SK-N-SH treated with all-trans-retinoic acid at 6 μM for 48 hours (cell line): ENCODE data around the gene EPHB2.

Source experiments
- ATAC-seq: fragments of 200-7000 bp; cut with Tn5 transposase; 3 replicates; pipeline ENCODE4 v1.9.1; 2020; ENCODE audit warnings: mild to moderate bottlenecking, moderate library complexity
- ARNTL ChIP-seq: fragments of 450-650 bp; formaldehyde crosslinking; IDR thresholded peaks from 2 replicates; pipeline ENCODE4 v1.5.0; 2020; ENCODE audit warnings: low read depth, mild to moderate bottlenecking, moderate library complexity, borderline replicate concordance
- CREB5 ChIP-seq: fragments of 250-450 bp; sonication (Bioruptor Pico); IDR thresholded peaks from 2 replicates; pipeline ENCODE4 v1.5.1; 2020; ENCODE audit warnings: low read depth, mild to moderate bottlenecking, moderate library complexity
- CSDC2 ChIP-seq: fragments of 250-450 bp; sonication (Bioruptor Pico); IDR thresholded peaks from 2 replicates; pipeline ENCODE4 v1.5.0; 2020; ENCODE audit warnings: mild to moderate bottlenecking, moderate library complexity
- ESRRG ChIP-seq: fragments of 250-450 bp; sonication (Bioruptor Pico); IDR thresholded peaks from 2 replicates; pipeline ENCODE4 v1.6.1; 2021; ENCODE audit warnings: mild to moderate bottlenecking
- GLIS3 ChIP-seq: fragments of 250-450 bp; sonication (Bioruptor Pico); IDR thresholded peaks from 2 replicates; pipeline ENCODE4 v1.5.0; 2020; ENCODE audit warnings: mild to moderate bottlenecking, moderate library complexity
- ISL1 ChIP-seq: fragments of 250-450 bp; sonication (Bioruptor Pico); IDR thresholded peaks from 2 replicates; pipeline ENCODE4 v2.1.2; 2022; ENCODE audit warnings: mild to moderate bottlenecking, moderate library complexity
- OSR1 ChIP-seq: fragments of 250-450 bp; sonication (Bioruptor Pico); IDR thresholded peaks from 2 replicates; pipeline ENCODE4 v1.8.0; 2022; ENCODE audit warnings: moderate library complexity, mild to moderate bottlenecking, inconsistent platforms
- PATZ1 ChIP-seq: fragments of 250-450 bp; sonication (Bioruptor Pico); IDR thresholded peaks from 2 replicates; pipeline ENCODE4 v1.8.0; 2020; ENCODE audit warnings: mild to moderate bottlenecking, moderate library complexity, borderline replicate concordance
- POU6F1 ChIP-seq: fragments of 250-450 bp; sonication (Bioruptor Pico); IDR thresholded peaks from 2 replicates; pipeline ENCODE4 v1.8.0; 2021; ENCODE audit warnings: low read depth, mild to moderate bottlenecking, moderate library complexity, borderline replicate concordance
- PPARA ChIP-seq: fragments of 250-450 bp; sonication (Bioruptor Pico); IDR thresholded peaks from 2 replicates; pipeline ENCODE4 v1.5.0; 2020; ENCODE audit warnings: mild to moderate bottlenecking, borderline replicate concordance
- RARB ChIP-seq: fragments of 250-450 bp; sonication (Bioruptor Pico); IDR thresholded peaks from 2 replicates; pipeline ENCODE4 v1.8.0; 2021; ENCODE audit warnings: mild to moderate bottlenecking, moderate library complexity
- SNAI2 ChIP-seq: fragments of 250-450 bp; sonication (Bioruptor Pico); IDR thresholded peaks from 2 replicates; pipeline ENCODE4 v1.5.0; 2020; ENCODE audit warnings: mild to moderate bottlenecking, moderate library complexity
- TCF4 ChIP-seq: fragments of 250-450 bp; sonication (Bioruptor Pico); IDR thresholded peaks from 2 replicates; pipeline ENCODE4 v1.8.0; 2021; ENCODE audit warnings: mild to moderate bottlenecking, moderate library complexity, borderline replicate concordance
- ZC3H10 ChIP-seq: fragments of 250-450 bp; sonication (Bioruptor Pico); IDR thresholded peaks from 2 replicates; pipeline ENCODE4 v1.5.1; 2021; ENCODE audit warnings: mild to moderate bottlenecking, moderate library complexity
- ZFP3 ChIP-seq: fragments of 250-450 bp; sonication (Bioruptor Pico); IDR thresholded peaks from 2 replicates; pipeline ENCODE4 v1.5.0; 2020; ENCODE audit warnings: mild to moderate bottlenecking, moderate library complexity
- ZFP30 ChIP-seq: fragments of 450-650 bp; formaldehyde crosslinking; IDR thresholded peaks from 2 replicates; pipeline ENCODE4 v1.5.0; 2022; ENCODE audit warnings: mild to moderate bottlenecking, moderate library complexity
- ZNF565 ChIP-seq: fragments of 450-650 bp; formaldehyde crosslinking; conservative IDR thresholded peaks from 2 replicates; pipeline ENCODE4 v1.5.0; 2020; ENCODE audit warnings: low read depth, mild to moderate bottlenecking, moderate library complexity
- ZNF70 ChIP-seq: fragments of 450-650 bp; formaldehyde crosslinking; IDR thresholded peaks from 2 replicates; pipeline ENCODE4 v1.5.0; 2020; ENCODE audit warnings: mild to moderate bottlenecking, moderate library complexity
- ZNF8 ChIP-seq: fragments of 450-650 bp; formaldehyde crosslinking; IDR thresholded peaks from 2 replicates; pipeline ENCODE4 v1.5.0; 2020; ENCODE audit warnings: mild to moderate bottlenecking, moderate library complexity
- TF ChIP-seq, protein P1 (sequence below): fragments of 250-450 bp; sonication (Bioruptor Pico); IDR thresholded peaks from 2 replicates; pipeline ENCODE4 v1.5.0; 2020; ENCODE audit warnings: mild to moderate bottlenecking, moderate library complexity
- TF ChIP-seq, protein P2 (sequence below): fragments of 250-450 bp; sonication (Bioruptor Pico); IDR thresholded peaks from 2 replicates; pipeline ENCODE4 v1.5.1; 2021; ENCODE audit warnings: mild to moderate bottlenecking, moderate library complexity

Gene EPHB2

DNA sequence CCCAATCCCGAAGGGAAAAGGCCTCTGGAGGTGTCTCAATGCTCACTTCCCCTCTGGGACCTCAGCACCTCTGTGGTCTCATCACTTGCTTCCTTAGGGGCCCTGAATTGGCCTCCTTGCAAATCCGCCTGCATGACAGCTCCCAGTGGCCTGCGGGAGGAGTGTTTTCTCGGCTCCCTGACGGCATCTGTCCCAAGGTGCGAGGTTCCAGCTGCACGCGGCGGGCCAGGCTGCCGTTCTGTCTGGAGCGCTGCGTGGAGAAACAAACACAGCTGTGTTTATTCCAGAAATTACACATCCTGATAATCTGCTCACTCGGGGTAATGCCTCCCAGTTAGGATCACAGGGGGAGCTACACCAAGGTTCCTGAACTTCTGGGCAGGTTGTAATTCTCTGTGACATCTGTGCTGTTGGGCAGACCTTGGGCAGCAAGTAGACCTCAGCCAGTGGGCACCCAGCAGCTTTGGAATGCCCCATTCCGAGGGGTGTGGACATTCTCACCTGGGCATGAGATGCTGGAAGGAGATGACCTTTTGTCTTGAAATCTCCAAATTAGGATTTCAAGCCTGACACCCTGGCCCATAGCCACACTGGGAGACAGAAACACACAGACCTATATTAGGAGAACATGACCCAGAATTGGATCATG, 18.2 kb downstream of the EPHB2 start:
- no peak for ATAC-seq
- TF ChIP-seq ESRRG = no peak
- TF ChIP-seq CREB5 (CRISPR knock-in tag) = no peak
- TF ChIP-seq ISL1 (CRISPR knock-in tag) = no peak
- TF ChIP-seq ZNF565 = no peak
- TF ChIP-seq TCF4 (CRISPR knock-in tag) = no peak
- TF ChIP-seq SNAI2 (CRISPR knock-in tag) = no peak

DNA sequence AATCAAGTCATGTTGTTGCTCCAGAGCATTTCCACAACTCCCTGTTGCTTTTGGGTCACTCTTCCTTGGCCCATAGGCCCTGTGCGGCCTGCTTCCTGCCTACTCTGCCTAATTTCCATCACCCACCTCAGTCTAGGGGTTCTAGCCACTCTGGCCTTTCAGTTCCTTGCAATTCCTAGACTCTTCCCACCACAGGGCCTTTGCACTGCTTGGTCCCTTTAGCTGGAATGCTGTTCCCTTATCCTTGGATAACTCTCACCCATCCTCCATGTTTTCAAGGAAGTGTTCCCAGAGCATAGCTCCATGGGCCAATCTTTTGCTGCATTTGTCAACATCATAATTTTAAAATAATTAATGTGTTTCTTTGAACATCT, 18.7 kb downstream of the EPHB2 start:
- no peak for ATAC-seq
- TF ChIP-seq, protein P1, sequence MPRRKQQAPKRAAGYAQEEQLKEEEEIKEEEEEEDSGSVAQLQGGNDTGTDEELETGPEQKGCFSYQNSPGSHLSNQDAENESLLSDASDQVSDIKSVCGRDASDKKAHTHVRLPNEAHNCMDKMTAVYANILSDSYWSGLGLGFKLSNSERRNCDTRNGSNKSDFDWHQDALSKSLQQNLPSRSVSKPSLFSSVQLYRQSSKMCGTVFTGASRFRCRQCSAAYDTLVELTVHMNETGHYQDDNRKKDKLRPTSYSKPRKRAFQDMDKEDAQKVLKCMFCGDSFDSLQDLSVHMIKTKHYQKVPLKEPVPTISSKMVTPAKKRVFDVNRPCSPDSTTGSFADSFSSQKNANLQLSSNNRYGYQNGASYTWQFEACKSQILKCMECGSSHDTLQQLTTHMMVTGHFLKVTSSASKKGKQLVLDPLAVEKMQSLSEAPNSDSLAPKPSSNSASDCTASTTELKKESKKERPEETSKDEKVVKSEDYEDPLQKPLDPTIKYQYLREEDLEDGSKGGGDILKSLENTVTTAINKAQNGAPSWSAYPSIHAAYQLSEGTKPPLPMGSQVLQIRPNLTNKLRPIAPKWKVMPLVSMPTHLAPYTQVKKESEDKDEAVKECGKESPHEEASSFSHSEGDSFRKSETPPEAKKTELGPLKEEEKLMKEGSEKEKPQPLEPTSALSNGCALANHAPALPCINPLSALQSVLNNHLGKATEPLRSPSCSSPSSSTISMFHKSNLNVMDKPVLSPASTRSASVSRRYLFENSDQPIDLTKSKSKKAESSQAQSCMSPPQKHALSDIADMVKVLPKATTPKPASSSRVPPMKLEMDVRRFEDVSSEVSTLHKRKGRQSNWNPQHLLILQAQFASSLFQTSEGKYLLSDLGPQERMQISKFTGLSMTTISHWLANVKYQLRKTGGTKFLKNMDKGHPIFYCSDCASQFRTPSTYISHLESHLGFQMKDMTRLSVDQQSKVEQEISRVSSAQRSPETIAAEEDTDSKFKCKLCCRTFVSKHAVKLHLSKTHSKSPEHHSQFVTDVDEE (CRISPR knock-in tag) = no peak
- TF ChIP-seq PPARA (no peak), CSDC2 (no peak), ZFP3 (CRISPR knock-in tag) (no peak), OSR1 (CRISPR knock-in tag) (no peak), RARB (CRISPR knock-in tag) (no peak), SNAI2 (CRISPR knock-in tag) (no peak), ZFP30 (CRISPR knock-in tag) (no peak), POU6F1 (CRISPR knock-in tag) (no peak), PATZ1 (CRISPR knock-in tag) (no peak)
- TF ChIP-seq, protein P2, sequence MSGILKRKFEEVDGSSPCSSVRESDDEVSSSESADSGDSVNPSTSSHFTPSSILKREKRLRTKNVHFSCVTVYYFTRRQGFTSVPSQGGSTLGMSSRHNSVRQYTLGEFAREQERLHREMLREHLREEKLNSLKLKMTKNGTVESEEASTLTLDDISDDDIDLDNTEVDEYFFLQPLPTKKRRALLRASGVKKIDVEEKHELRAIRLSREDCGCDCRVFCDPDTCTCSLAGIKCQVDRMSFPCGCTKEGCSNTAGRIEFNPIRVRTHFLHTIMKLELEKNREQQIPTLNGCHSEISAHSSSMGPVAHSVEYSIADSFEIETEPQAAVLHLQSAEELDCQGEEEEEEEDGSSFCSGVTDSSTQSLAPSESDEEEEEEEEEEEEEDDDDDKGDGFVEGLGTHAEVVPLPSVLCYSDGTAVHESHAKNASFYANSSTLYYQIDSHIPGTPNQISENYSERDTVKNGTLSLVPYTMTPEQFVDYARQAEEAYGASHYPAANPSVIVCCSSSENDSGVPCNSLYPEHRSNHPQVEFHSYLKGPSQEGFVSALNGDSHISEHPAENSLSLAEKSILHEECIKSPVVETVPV (CRISPR knock-in tag) = no peak
- TF ChIP-seq, all 23 proteins: peak for 0

DNA sequence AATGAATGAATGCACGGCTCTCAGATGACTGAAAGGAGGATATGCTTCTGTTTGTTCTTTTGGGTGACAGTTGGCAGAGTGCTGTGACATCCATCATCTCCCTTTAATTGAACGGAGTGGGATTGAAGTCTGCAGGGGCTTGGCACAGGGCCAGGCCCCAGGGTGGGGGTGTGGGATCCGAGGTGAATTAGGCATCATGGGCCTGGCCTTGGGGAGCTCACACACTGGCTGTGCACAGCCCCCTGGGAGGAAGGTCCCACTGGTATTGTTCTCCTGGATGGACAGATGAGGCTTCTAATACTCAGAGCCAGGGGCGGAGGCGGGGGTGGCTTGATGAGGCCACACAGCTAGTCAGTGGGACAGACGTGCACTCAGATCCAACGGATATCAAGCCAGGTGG, 19.3 kb downstream of the EPHB2 start:
- TF ChIP-seq TCF4 (CRISPR knock-in tag) (no peak), POU6F1 (CRISPR knock-in tag) (no peak), ZNF8 (CRISPR knock-in tag) (no peak), GLIS3 (no peak), SNAI2 (CRISPR knock-in tag) (no peak), ZNF70 (no peak), ZNF565 (no peak), ZFP3 (CRISPR knock-in tag) (no peak), CSDC2 (no peak), ESRRG (no peak), ZC3H10 (no peak), ARNTL (CRISPR knock-in tag) (no peak)
- TF ChIP-seq, protein P1 (CRISPR knock-in tag) = no peak
- TF ChIP-seq, protein P2 (CRISPR knock-in tag) = no peak
- TF ChIP-seq, all 23 proteins: peak for 0
- ATAC-seq = no peak
